ENCODE measurements around the gene SPOUT1. TPM values are rescaled to one million over a fixed set of nuclear protein-coding genes. Genes with fewer than 3 reads are reported as not detected.

The SPOUT1 gene
- total RNA-seq, 4 donors from 2014 or later = 44.2 to 97.4 (median 79.4) TPM

GRCh38 chr9:128840524-128840923, 10.9 kb upstream of the SPOUT1 start:
- WGBS = 95% methylated on average over 1 of the region's 1 CpG
- H3K9me3 ChIP-seq = no peaks in the 10 kb centered on the region
- peaks cover 22% of the 10 kb centered on the region for H3K36me3 ChIP-seq
- TF ChIP-seq POLR2A (IDR thresholded peaks at IDR 0.05) = no peak
- no peak for TF ChIP-seq EP300 (IDR thresholded peaks at IDR 0.05)
- no peak for TF ChIP-seq POLR2AphosphoS5 (IDR thresholded peaks at IDR 0.05)
- no peak for TF ChIP-seq CTCF (IDR thresholded peaks at IDR 0.05)
- peaks cover 9% of the 10 kb centered on the region for H3K4me1 ChIP-seq
- DNase-seq (ENCODE audit: low spot score in 2 of 2) = no peak
- no peaks in the 10 kb centered on the region for H3K27me3 ChIP-seq
- H3K27ac ChIP-seq = no peak overlapping the region
- no peak overlapping the region for H3K4me3 ChIP-seq

- no peak overlapping the region for H3K4me3 ChIP-seq
- TF ChIP-seq CTCF (IDR thresholded peaks at IDR 0.05) = no peak
- TF ChIP-seq POLR2AphosphoS5 (IDR thresholded peaks at IDR 0.05) = no peak
- no peak for TF ChIP-seq EP300 (IDR thresholded peaks at IDR 0.05)
- TF ChIP-seq POLR2A (IDR thresholded peaks at IDR 0.05) = no peak
- no peak for DNase-seq (ENCODE audit: low spot score in 2 of 2)
- no peak overlapping the region for H3K27ac ChIP-seq
- WGBS = 100% methylated on average over 1 of the region's 3 CpGs
- H3K9me3 ChIP-seq = no peaks in the 10 kb centered on the region
- no peaks in the 10 kb centered on the region for H3K4me1 ChIP-seq
- peaks cover 28% of the 10 kb centered on the region for H3K36me3 ChIP-seq
- no peaks in the 10 kb centered on the region for H3K27me3 ChIP-seq
Observed at GRCh38 chr9:128838338-128838737, 8.7 kb upstream of the SPOUT1 start.

GRCh38 chr9:128836509-128837145, 7.0 kb upstream of the SPOUT1 start:
- H3K36me3 ChIP-seq = peaks cover 24% of the 10 kb centered on the region
- H3K27ac ChIP-seq = no peak overlapping the region
- H3K4me1 ChIP-seq = no peaks in the 10 kb centered on the region
- no peaks in the 10 kb centered on the region for H3K27me3 ChIP-seq
- H3K4me3 ChIP-seq = no peak overlapping the region
- WGBS = 98% methylated on average over 10 of the region's 14 CpGs
- DNase-seq (ENCODE audit: low spot score in 2 of 2) = no peak
- TF ChIP-seq POLR2A (IDR thresholded peaks at IDR 0.05) = no peak
- TF ChIP-seq CTCF (IDR thresholded peaks at IDR 0.05) = no peak
- TF ChIP-seq EP300 (IDR thresholded peaks at IDR 0.05) = no peak
- no peak for TF ChIP-seq POLR2AphosphoS5 (IDR thresholded peaks at IDR 0.05)
- no peaks in the 10 kb centered on the region for H3K9me3 ChIP-seq

GRCh38 chr9:128835246-128836210, 5.9 kb upstream of the SPOUT1 start:
- WGBS = 91% methylated on average over 13 of the region's 28 CpGs
- TF ChIP-seq POLR2A (IDR thresholded peaks at IDR 0.05) = no peak
- no peak for TF ChIP-seq POLR2AphosphoS5 (IDR thresholded peaks at IDR 0.05)
- TF ChIP-seq EP300 (IDR thresholded peaks at IDR 0.05) = no peak
- no peak for TF ChIP-seq CTCF (IDR thresholded peaks at IDR 0.05)
- no peak overlapping the region for H3K4me3 ChIP-seq

GRCh38 chr9:128833696-128834095, 4.1 kb upstream of the SPOUT1 start:
- Histone ChIP-seq H3K4me1 (peaks cover 13% of the 10 kb centered on the region), H3K36me3 (peaks cover 24% of the 10 kb centered on the region), H3K27ac (no peak overlapping the region), H3K9me3 (no peaks in the 10 kb centered on the region), H3K4me3 (no peak overlapping the region), H3K27me3 (no peaks in the 10 kb centered on the region)
- WGBS = 91% methylated on average over 10 of the region's 10 CpGs
- no peak for DNase-seq (ENCODE audit: low spot score in 2 of 2)
- TF ChIP-seq CTCF (IDR thresholded peaks at IDR 0.05) = no peak
- TF ChIP-seq EP300 (IDR thresholded peaks at IDR 0.05) = no peak
- no peak for TF ChIP-seq POLR2A (IDR thresholded peaks at IDR 0.05)
- TF ChIP-seq POLR2AphosphoS5 (IDR thresholded peaks at IDR 0.05) = no peak

More at GRCh38 chr9:128835246-128836210, 5.9 kb upstream of the SPOUT1 start:
- Histone ChIP-seq H3K27me3 (no peaks in the 10 kb centered on the region), H3K9me3 (no peaks in the 10 kb centered on the region), H3K27ac (no peak overlapping the region), H3K4me1 (no peaks in the 10 kb centered on the region), H3K36me3 (peaks cover 24% of the 10 kb centered on the region)
- no peak for DNase-seq (ENCODE audit: low spot score in 2 of 2)
